Sciatic nerve (tissue), 2 donors: ENCODE data around the gene LAMB4. TPM values are rescaled to one million over a fixed set of nuclear protein-coding genes. Genes with fewer than 3 reads are reported as not detected.

Experiments
- ATAC-seq: fragments of 200-7000 bp; cut with Tn5 transposase; one replicate; pipeline ENCODE4 v1.9.1; 2020; ENCODE audit warnings: mild to moderate bottlenecking, moderate library complexity
- DNase-seq: peaks from one replicate; pipeline ENCODE4 v3.0.0-alpha.2; 2020; ENCODE audit warnings: low spot score
- intact Hi-C: fragments of 100-400 bp; cut with DNase I; formaldehyde crosslinking; loops from one replicate; pipeline ENCODE4 v1.14.2; 2022
- total RNA-seq: library from RNA; stranded (reverse); fragmentation: NEBNext Ultra II Directional; extraction: Animal tissue kit (Norgen Biotek cat#: 25700); gene quantifications from one replicate; pipeline ENCODE4 v1.2.1, GENCODE V29; 2021
- donor health status: DM: no; HTN: no; CAD: no.
- donor health status: DM: no; HTN: no; CAD: no.

Gene LAMB4
- total RNA-seq, 1 donor from 2014 or later, result 0.89 TPM

GRCh38 chr7:107989618-107990373 is 140.4 kb downstream of the LAMB4 start:
- DNase-seq (no peak), ATAC-seq (peak; percentile 25)
- intact Hi-C loops, result no loop called here

DNA sequence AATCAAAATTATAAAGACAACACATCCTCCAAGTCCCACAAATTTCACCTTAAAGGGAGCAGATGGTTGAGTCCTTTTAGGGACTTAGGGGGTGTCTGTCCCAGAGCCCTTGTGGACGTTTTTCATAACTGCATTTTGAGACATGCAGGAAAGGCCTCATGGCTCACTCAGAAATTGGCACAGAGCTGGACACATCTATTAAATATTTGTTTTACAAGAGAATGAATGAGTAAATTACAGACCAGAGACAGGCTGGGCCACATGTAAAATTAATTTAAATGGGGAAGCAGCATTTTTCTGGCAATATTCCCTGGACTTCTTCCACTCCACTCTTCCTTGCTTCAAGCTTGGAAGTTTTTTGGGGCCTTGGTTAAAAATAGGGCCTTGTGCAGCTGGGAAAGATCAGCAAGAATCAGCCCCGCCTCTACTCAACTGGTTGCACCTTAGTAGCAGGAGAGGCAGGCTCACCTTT is 147.2 kb downstream of the LAMB4 start:
- no peak for DNase-seq
- intact Hi-C loops, result no loop called here
- ATAC-seq, result peak; percentile 45

GRCh38 chr7:107982042-107982840 is 147.9 kb downstream of the LAMB4 start:
- peak; percentile 40 for ATAC-seq
- DNase-seq, result no peak
- intact Hi-C loops, result no loop called here

- intact Hi-C loops, result no loop called here
- no peak for ATAC-seq
- DNase-seq, result no peak
Measured at GRCh38 chr7:107981466-107981865, 148.7 kb downstream of the LAMB4 start.

GRCh38 chr7:107980671-107981190 is 149.4 kb downstream of the LAMB4 start:
- ATAC-seq (no peak), DNase-seq (no peak)
- intact Hi-C loops, result no loop called here

- DNase-seq (no peak), ATAC-seq (no peak)
- intact Hi-C loops, result no loop called here
Measured at GRCh38 chr7:107980171-107980570, 150.0 kb downstream of the LAMB4 start.

DNA sequence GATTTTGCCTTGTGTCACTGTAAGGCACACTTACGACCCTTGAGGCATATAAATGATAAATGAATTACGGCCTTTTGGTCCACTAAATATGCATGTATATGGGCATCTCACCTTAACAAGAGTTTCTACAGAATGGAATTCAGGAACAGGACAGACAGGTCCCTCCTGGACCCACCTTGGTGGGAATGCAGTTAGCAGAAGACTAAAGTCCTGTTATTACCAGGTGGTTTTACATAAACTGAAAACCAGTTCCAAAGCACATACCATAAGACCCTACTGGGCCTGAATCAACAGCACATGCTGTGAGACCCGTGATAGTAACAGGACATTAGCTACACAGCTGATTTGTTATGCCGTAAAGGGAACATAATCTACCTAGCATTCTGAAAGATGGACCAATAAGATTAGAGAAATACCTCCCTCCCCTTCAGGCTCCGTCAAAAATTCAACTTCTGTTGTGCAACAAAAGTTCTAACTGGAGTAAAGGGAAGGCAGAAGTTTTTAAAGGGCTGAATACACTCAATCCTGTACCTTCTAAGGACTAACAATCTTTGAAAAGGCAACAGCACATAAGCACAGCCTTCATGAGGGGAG is 151.2 kb downstream of the LAMB4 start:
- intact Hi-C loops, result no loop called here
- no peak for DNase-seq
- no peak for ATAC-seq

GRCh38 chr7:107977048-107977447 is 153.1 kb downstream of the LAMB4 start:
- DNase-seq, result no peak
- no peak for ATAC-seq
- intact Hi-C loops, result no loop called here

GRCh38 chr7:107976620-107977019 is 153.5 kb downstream of the LAMB4 start:
- DNase-seq (no peak), ATAC-seq (no peak)
- intact Hi-C loops, result no loop called here

GRCh38 chr7:107975394-107976013 is 154.7 kb downstream of the LAMB4 start:
- DNase-seq (no peak), ATAC-seq (no peak)
- intact Hi-C loops, result no loop called here

DNA sequence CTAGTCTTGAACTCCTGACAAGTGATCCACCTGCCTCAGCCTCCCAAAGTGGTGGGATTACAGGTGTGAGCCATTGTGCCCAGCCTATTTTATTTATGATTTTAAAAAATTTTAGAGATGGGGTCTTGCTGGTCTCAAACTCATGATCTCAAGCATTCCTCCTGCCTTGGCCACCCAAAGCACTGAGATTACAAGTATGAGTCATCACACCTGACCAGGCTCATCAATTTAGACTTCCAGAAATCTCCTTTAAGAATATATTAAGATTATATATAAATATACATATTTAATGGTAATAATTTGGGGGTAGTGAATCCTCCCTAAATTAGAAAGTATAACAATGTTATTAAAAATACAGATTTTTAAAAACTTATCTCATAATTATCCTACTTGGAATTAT is 156.3 kb downstream of the LAMB4 start:
- ATAC-seq (no peak), DNase-seq (no peak)
- intact Hi-C loops, result no loop called here

Other genes with a start within 250 kb of the LAMB4 start
- gene DLD, start 239.2 kb downstream of the LAMB4 start, total RNA-seq, result 60.9 TPM
- 303 TPM for gene LAMB1, start 127.2 kb downstream of the LAMB4 start, total RNA-seq